DND-41 (cell line): ENCODE data around the gene TBL1X.

Experiments used
- ATAC-seq: fragments of 200-7000 bp; cut with Tn5 transposase; 3 replicates; pipeline ENCODE4 v1.9.1; 2021; ENCODE audit warnings: low read depth; ENCODE audit not compliant: insufficient read depth
- DNase-seq: peaks from one replicate; pipeline ENCODE4 v3.0.0-alpha.2; 2020
- H2AFZ ChIP-seq: 2 replicates; pipeline ENCODE4 v1.6.0; 2012; ENCODE audit warnings: low read depth, low read length
- H3K27ac ChIP-seq: 2 replicates; pipeline ENCODE4 v1.5.1; 2012; ENCODE audit warnings: low read length, inconsistent platforms
- H3K27me3 ChIP-seq: fragments of 200-600 bp; sonication (generic); 2 replicates; pipeline ENCODE4 v1.6.0; 2012; ENCODE audit warnings: low read length, mild to moderate bottlenecking, inconsistent platforms; ENCODE audit not compliant: insufficient read depth, poor library complexity
- H3K36me3 ChIP-seq: 2 replicates; pipeline ENCODE4 v1.5.1; 2012; ENCODE audit warnings: low read length, inconsistent platforms; ENCODE audit not compliant: insufficient read depth
- H3K4me1 ChIP-seq: 2 replicates; pipeline ENCODE4 v1.5.1; 2012; ENCODE audit warnings: mild to moderate bottlenecking, low read length; ENCODE audit not compliant: insufficient read depth
- H3K4me2 ChIP-seq: 2 replicates; pipeline ENCODE4 v1.6.0; 2012; ENCODE audit warnings: mild to moderate bottlenecking, moderate library complexity, low read length, inconsistent platforms; ENCODE audit not compliant: insufficient read depth
- H3K4me3 ChIP-seq, 2 experiments: fragments of 200-600 bp in 1 of 2; shearing (Covaris generic) in 1 of 2; 2 replicates each; pipeline ENCODE4 v1.5.1; 2012 to 2016; ENCODE audit warnings: inconsistent platforms in 2 of 2, low read length in 2 of 2, mild to moderate bottlenecking in 2 of 2, low read depth in 1 of 2, moderate library complexity in 1 of 2
- H3K79me2 ChIP-seq: 2 replicates; pipeline ENCODE4 v1.6.0; 2012; ENCODE audit warnings: low read length, inconsistent platforms; ENCODE audit not compliant: insufficient read depth
- H3K9ac ChIP-seq: 2 replicates; pipeline ENCODE4 v1.6.0; 2012; ENCODE audit warnings: low read depth, mild to moderate bottlenecking, inconsistent platforms, low read length, moderate library complexity
- H3K9me3 ChIP-seq: 2 replicates; pipeline ENCODE4 v1.5.1; 2012; ENCODE audit warnings: low read length, moderate library complexity, mild to moderate bottlenecking, inconsistent platforms; ENCODE audit not compliant: insufficient read depth, severe bottlenecking
- H4K20me1 ChIP-seq: 2 replicates; pipeline ENCODE4 v1.6.0; 2012; ENCODE audit warnings: low read length; ENCODE audit not compliant: insufficient read depth
- CTCF ChIP-seq: IDR thresholded peaks from 2 replicates; pipeline ENCODE4 v1.5.1; 2012; ENCODE audit warnings: borderline replicate concordance, low read length, moderate library complexity, mild to moderate bottlenecking; ENCODE audit not compliant: poor library complexity, severe bottlenecking; ENCODE audit errors: extremely low read depth
- EZH2 ChIP-seq: IDR thresholded peaks from 3 replicates; pipeline ENCODE4 v1.6.1; 2012; ENCODE audit warnings: borderline replicate concordance, low read depth, mild to moderate bottlenecking, moderate library complexity, low read length, inconsistent platforms; ENCODE audit not compliant: severe bottlenecking

The TBL1X gene

GRCh38 chrX:9628779-9629493 lies 164.1 kb downstream of the TBL1X start:
- H3K36me3 ChIP-seq, result no peaks in the 10 kb centered on the region
- H3K4me3 ChIP-seq, result no peak overlapping the region
- ATAC-seq (no peak), DNase-seq (no peak)
- H3K4me1 ChIP-seq, result no peaks in the 10 kb centered on the region
- H3K9ac ChIP-seq, result no peak overlapping the region
- H3K9me3 ChIP-seq, result no peaks in the 10 kb centered on the region
- H3K4me2 ChIP-seq, result no peak overlapping the region
- no peaks in the 10 kb centered on the region for H3K79me2 ChIP-seq
- H3K27ac ChIP-seq, result no peak overlapping the region
- H4K20me1 ChIP-seq, result peaks cover 4% of the 10 kb centered on the region; the same call in 1 of the 2 replicates
- no peaks in the 10 kb centered on the region for H3K27me3 ChIP-seq
- H2AFZ ChIP-seq, result no peak overlapping the region
- TF ChIP-seq EZH2 (no peak), CTCF (no peak)

- no peaks in the 10 kb centered on the region for H3K36me3 ChIP-seq
- no peak overlapping the region for H3K9ac ChIP-seq
- TF ChIP-seq CTCF (no peak), EZH2 (no peak)
- ATAC-seq, result no peak
- H3K27ac ChIP-seq, result no peak overlapping the region
- peaks cover 5% of the 10 kb centered on the region; the same call in 1 of the 2 replicates for H4K20me1 ChIP-seq
- no peak overlapping the region for H3K4me2 ChIP-seq
- H3K4me1 ChIP-seq, result no peaks in the 10 kb centered on the region
- H3K9me3 ChIP-seq, result no peaks in the 10 kb centered on the region
- H3K4me3 ChIP-seq, result no peak overlapping the region
- H3K79me2 ChIP-seq, result no peaks in the 10 kb centered on the region
- H2AFZ ChIP-seq, result no peak overlapping the region
- H3K27me3 ChIP-seq, result no peaks in the 10 kb centered on the region
- DNase-seq, result no peak
These were observed 169.7 kb downstream of the TBL1X start for GRCh38 chrX:9634551-9634950.

- no peak overlapping the region for H3K4me3 ChIP-seq
- no peak overlapping the region for H3K9ac ChIP-seq
- ATAC-seq (no peak), DNase-seq (no peak)
- no peak overlapping the region for H2AFZ ChIP-seq
- H3K9me3 ChIP-seq, result no peaks in the 10 kb centered on the region
- no peak overlapping the region for H3K4me2 ChIP-seq
- no peak for TF ChIP-seq CTCF
- no peak for TF ChIP-seq EZH2
- H3K27me3 ChIP-seq, result no peaks in the 10 kb centered on the region
- H3K4me1 ChIP-seq, result no peaks in the 10 kb centered on the region
- no peak overlapping the region for H3K27ac ChIP-seq
- H4K20me1 ChIP-seq, result peaks cover 5% of the 10 kb centered on the region; the same call in 1 of the 2 replicates
- H3K79me2 ChIP-seq, result no peaks in the 10 kb centered on the region
- no peaks in the 10 kb centered on the region for H3K36me3 ChIP-seq
These were observed 170.5 kb downstream of the TBL1X start for GRCh38 chrX:9635368-9635767.
